WTC11 (cell line): ENCODE measurements around the gene RANBP3. TPM values are rescaled to one million over a fixed set of nuclear protein-coding genes. Genes with fewer than 3 reads are reported as not detected.

Experiments
- ATAC-seq: fragments of 200-7000 bp; cut with Tn5 transposase; 2 replicates; pipeline ENCODE4 v1.10.0; 2021; ENCODE audit warnings: mild to moderate bottlenecking, moderate library complexity
- CTCF ChIA-PET: fragments of 300-600 bp; sonication (Branson Sonifier 250); formaldehyde crosslinking; loops from one replicate; lab custom pipeline; 2021; ENCODE audit warnings: antibody characterized with exemption; lab: Charles Lee
- POLR2A ChIA-PET: fragments of 350-600 bp; sonication (Branson Sonifier 250); formaldehyde crosslinking; loops from one replicate; lab custom pipeline; 2021; ENCODE audit warnings: antibody characterized with exemption; lab: Charles Lee
- DNase-seq: peaks from one replicate; pipeline ENCODE4 v3.0.0; 2021; ENCODE audit warnings: low spot score
- H3K27ac Mint-ChIP-seq: 2 replicates; pipeline ENCODE4 v1.8.0; 2021; ENCODE audit warnings: mixed read lengths
- H3K27me3 Mint-ChIP-seq: 2 replicates; pipeline ENCODE4 v1.8.0; 2021; ENCODE audit warnings: low read depth, mild to moderate bottlenecking, moderate library complexity, mixed read lengths
- H3K36me3 Mint-ChIP-seq: 2 replicates; pipeline ENCODE4 v1.8.0; 2021; ENCODE audit warnings: mixed read lengths
- H3K4me1 Mint-ChIP-seq: 2 replicates; pipeline ENCODE4 v1.8.0; 2022; ENCODE audit warnings: mixed read lengths
- H3K4me3 Mint-ChIP-seq: 2 replicates; pipeline ENCODE4 v1.8.0; 2021; ENCODE audit warnings: mild to moderate bottlenecking, moderate library complexity, mixed read lengths
- H3K9me3 Mint-ChIP-seq: 2 replicates; pipeline ENCODE4 v1.8.0; 2021; ENCODE audit warnings: mixed read lengths
- EMX1 ChIP-seq: fragments of 250-450 bp; sonication (Bioruptor Pico); IDR thresholded peaks from 2 replicates; pipeline ENCODE4 v1.8.0; 2021; ENCODE audit warnings: mild to moderate bottlenecking
- GTF2I ChIP-seq: fragments of 250-450 bp; sonication (Bioruptor Pico); conservative IDR thresholded peaks from 2 replicates; pipeline ENCODE4 v1.4.0; 2021; ENCODE audit warnings: mild to moderate bottlenecking
- RELA ChIP-seq: sonication (generic); formaldehyde crosslinking; IDR thresholded peaks from 2 replicates; pipeline ENCODE4 v1.8.1; 2022; ENCODE audit warnings: missing genetic modification reagents, mild to moderate bottlenecking, borderline replicate concordance
- RORB ChIP-seq: fragments of 250-450 bp; sonication (Bioruptor Pico); IDR thresholded peaks from 2 replicates; pipeline ENCODE4 v1.9.0; 2021; ENCODE audit warnings: mild to moderate bottlenecking
- TP53 ChIP-seq: sonication (generic); formaldehyde crosslinking; IDR thresholded peaks from 2 replicates; pipeline ENCODE4 v1.8.1; 2023; ENCODE audit warnings: mild to moderate bottlenecking, missing genetic modification reagents
- ZNF416 ChIP-seq: fragments of 250-450 bp; sonication (Bioruptor Pico); IDR thresholded peaks from 2 replicates; pipeline ENCODE4 v1.9.0; 2021; ENCODE audit warnings: mild to moderate bottlenecking, inconsistent platforms
- total RNA-seq: library from RNA; stranded (reverse); gene quantifications from 3 replicates; pipeline ENCODE4 v1.2.3, GENCODE V29; 2021
- TF ChIP-seq, protein P1 (sequence below): sonication (generic); formaldehyde crosslinking; IDR thresholded peaks from 2 replicates; pipeline ENCODE4 v1.8.0; 2023; ENCODE audit warnings: missing genetic modification reagents, mild to moderate bottlenecking, borderline replicate concordance
- TF ChIP-seq, protein P2 (sequence below): sonication (generic); formaldehyde crosslinking; IDR thresholded peaks from 2 replicates; pipeline ENCODE4 v1.8.1; 2022; ENCODE audit warnings: mild to moderate bottlenecking, missing genetic modification reagents, moderate library complexity, borderline replicate concordance
- TF ChIP-seq, protein P3 (sequence below): sonication (generic); formaldehyde crosslinking; IDR thresholded peaks from 2 replicates; pipeline ENCODE4 v1.8.1; 2023; ENCODE audit warnings: mild to moderate bottlenecking, missing genetic modification reagents, moderate library complexity
- TF ChIP-seq, protein P4 (sequence below): sonication (generic); formaldehyde crosslinking; IDR thresholded peaks from 2 replicates; pipeline ENCODE4 v1.8.0; 2022; ENCODE audit warnings: mild to moderate bottlenecking, missing genetic modification reagents
- TF ChIP-seq, protein P5 (sequence below): sonication (generic); formaldehyde crosslinking; IDR thresholded peaks from 2 replicates; pipeline ENCODE4 v1.8.0; 2023; ENCODE audit warnings: missing genetic modification reagents
- TF ChIP-seq, protein P6 (sequence below): sonication (generic); formaldehyde crosslinking; IDR thresholded peaks from 2 replicates; pipeline ENCODE4 v1.8.1; 2023; ENCODE audit warnings: mild to moderate bottlenecking, missing genetic modification reagents, moderate library complexity
- TF ChIP-seq, protein P7 (sequence below): sonication (generic); formaldehyde crosslinking; IDR thresholded peaks from 2 replicates; pipeline ENCODE4 v1.8.1; 2023; ENCODE audit warnings: mild to moderate bottlenecking, missing genetic modification reagents
- TF ChIP-seq, protein P8 (sequence below): fragments of 250-450 bp; sonication (Bioruptor Pico); IDR thresholded peaks from 2 replicates; pipeline ENCODE4 v1.9.0; 2021; ENCODE audit warnings: moderate library complexity, mild to moderate bottlenecking, inconsistent platforms, borderline replicate concordance

RANBP3 gene
- total RNA-seq, 1 experiment from 2014 or later = 76.3 TPM

DNA sequence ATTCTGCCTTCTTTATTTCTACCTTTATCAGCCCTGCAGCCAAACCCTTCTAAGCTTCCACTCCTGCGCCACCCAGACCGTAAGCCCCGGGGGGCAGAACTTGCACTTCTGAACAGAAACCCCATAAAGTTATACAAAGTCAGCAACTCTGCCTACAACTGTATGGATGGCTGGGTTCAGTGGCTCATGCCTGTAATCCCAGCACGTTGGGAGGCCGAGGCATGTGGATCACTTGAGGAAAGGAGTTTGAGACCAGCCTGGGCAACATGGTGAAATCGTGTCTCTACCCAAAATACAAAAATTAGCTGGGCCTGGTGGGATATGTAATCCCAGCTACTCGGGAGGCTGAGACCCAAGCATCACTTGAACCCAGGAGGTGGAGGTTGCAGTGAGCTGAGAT is 10.4 kb downstream of the RANBP3 start:
- no peak overlapping the region for H3K4me3 Mint-ChIP-seq
- no peaks in the 10 kb centered on the region for H3K27me3 Mint-ChIP-seq
- peak overlapping the region; percentile 82; the same call in 1 of the 2 replicates for H3K27ac Mint-ChIP-seq
- H3K4me1 Mint-ChIP-seq = peaks cover 55% of the 10 kb centered on the region
- DNase-seq = no peak
- no peaks in the 10 kb centered on the region for H3K9me3 Mint-ChIP-seq
- TF ChIP-seq, protein P1, sequence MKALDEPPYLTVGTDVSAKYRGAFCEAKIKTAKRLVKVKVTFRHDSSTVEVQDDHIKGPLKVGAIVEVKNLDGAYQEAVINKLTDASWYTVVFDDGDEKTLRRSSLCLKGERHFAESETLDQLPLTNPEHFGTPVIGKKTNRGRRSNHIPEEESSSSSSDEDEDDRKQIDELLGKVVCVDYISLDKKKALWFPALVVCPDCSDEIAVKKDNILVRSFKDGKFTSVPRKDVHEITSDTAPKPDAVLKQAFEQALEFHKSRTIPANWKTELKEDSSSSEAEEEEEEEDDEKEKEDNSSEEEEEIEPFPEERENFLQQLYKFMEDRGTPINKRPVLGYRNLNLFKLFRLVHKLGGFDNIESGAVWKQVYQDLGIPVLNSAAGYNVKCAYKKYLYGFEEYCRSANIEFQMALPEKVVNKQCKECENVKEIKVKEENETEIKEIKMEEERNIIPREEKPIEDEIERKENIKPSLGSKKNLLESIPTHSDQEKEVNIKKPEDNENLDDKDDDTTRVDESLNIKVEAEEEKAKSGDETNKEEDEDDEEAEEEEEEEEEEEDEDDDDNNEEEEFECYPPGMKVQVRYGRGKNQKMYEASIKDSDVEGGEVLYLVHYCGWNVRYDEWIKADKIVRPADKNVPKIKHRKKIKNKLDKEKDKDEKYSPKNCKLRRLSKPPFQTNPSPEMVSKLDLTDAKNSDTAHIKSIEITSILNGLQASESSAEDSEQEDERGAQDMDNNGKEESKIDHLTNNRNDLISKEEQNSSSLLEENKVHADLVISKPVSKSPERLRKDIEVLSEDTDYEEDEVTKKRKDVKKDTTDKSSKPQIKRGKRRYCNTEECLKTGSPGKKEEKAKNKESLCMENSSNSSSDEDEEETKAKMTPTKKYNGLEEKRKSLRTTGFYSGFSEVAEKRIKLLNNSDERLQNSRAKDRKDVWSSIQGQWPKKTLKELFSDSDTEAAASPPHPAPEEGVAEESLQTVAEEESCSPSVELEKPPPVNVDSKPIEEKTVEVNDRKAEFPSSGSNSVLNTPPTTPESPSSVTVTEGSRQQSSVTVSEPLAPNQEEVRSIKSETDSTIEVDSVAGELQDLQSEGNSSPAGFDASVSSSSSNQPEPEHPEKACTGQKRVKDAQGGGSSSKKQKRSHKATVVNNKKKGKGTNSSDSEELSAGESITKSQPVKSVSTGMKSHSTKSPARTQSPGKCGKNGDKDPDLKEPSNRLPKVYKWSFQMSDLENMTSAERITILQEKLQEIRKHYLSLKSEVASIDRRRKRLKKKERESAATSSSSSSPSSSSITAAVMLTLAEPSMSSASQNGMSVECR (CRISPR knock-in tag) = no peak
- TF ChIP-seq, protein P2, sequence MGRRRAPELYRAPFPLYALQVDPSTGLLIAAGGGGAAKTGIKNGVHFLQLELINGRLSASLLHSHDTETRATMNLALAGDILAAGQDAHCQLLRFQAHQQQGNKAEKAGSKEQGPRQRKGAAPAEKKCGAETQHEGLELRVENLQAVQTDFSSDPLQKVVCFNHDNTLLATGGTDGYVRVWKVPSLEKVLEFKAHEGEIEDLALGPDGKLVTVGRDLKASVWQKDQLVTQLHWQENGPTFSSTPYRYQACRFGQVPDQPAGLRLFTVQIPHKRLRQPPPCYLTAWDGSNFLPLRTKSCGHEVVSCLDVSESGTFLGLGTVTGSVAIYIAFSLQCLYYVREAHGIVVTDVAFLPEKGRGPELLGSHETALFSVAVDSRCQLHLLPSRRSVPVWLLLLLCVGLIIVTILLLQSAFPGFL = no peak
- TF ChIP-seq EMX1 (CRISPR knock-in tag) (no peak), RELA (CRISPR knock-in tag) (no peak), TP53 (CRISPR knock-in tag) (no peak)
- TF ChIP-seq, protein P3, sequence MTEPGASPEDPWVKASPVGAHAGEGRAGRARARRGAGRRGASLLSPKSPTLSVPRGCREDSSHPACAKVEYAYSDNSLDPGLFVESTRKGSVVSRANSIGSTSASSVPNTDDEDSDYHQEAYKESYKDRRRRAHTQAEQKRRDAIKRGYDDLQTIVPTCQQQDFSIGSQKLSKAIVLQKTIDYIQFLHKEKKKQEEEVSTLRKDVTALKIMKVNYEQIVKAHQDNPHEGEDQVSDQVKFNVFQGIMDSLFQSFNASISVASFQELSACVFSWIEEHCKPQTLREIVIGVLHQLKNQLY = no peak
- TF ChIP-seq, protein P4, sequence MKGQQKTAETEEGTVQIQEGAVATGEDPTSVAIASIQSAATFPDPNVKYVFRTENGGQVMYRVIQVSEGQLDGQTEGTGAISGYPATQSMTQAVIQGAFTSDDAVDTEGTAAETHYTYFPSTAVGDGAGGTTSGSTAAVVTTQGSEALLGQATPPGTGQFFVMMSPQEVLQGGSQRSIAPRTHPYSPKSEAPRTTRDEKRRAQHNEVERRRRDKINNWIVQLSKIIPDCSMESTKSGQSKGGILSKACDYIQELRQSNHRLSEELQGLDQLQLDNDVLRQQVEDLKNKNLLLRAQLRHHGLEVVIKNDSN (CRISPR knock-in tag) = no peak
- no peak for ATAC-seq
- POLR2A ChIA-PET = interaction anchor here (1.1 to 1.4 kb wide), 2 partner anchors 13 to 55 kb away, joined by 4 read pairs; no protein-coding TSS in a partner anchor
- CTCF ChIA-PET = interaction anchor here (0.8 to 3.3 kb wide), 36 partner anchors 10 to 251 kb away, joined by 3 to 95 read pairs (median 7); partner anchors contain the start of genes NDUFA11, NRTN, RANBP3 and VMAC
- peaks cover 6% of the 10 kb centered on the region; the same call in 1 of the 2 replicates for H3K36me3 Mint-ChIP-seq

DNA sequence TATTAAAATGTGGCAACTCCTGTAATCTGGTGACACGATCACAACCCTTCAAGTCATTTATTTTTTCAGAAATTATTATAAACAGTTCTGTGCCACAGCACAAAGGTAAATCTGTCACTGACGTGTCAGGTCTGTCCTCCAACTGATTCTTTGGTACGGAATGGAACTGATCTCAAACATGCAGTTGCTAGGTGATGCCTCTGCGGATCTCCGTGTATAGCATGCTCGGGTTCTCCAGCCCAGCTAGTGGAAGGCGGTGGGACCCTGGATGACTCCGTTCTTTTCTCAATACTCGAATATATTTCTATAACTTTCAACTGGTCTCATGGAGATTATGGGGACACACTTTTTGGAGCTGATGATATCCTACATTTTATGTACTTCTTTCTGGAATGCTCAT is 11.0 kb downstream of the RANBP3 start:
- CTCF ChIA-PET = interaction anchor here (1.8 to 3.3 kb wide), 8 partner anchors 18 to 163 kb away, joined by 8 to 43 read pairs (median 22); partner anchors contain the start of genes NDUFA11, NRTN and VMAC
- H3K4me1 Mint-ChIP-seq = peaks cover 61% of the 10 kb centered on the region
- peaks cover 3% of the 10 kb centered on the region; the same call in 1 of the 2 replicates for H3K36me3 Mint-ChIP-seq

DNA sequence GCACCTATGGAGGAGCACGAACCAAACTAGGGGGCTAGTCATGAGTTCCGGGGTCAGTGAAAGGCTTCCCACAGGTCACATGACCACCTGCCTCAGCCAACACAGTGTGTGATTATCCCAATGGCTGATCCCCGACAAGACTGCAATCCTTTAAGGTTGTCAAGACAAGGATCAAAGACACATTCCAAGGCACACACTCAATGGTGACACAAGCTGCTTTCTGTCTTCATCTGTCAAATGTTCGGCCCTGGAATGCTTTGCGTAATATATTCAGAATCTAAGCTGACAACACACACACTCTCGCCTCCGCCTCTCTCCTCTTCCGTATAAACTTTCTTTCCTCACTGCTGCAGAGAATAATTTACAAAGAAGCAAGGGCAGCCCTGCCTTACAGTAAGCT is 11.7 kb downstream of the RANBP3 start:
- Mint-ChIP-seq H3K4me3 (no peak overlapping the region), H3K4me1 (peaks cover 66% of the 10 kb centered on the region), H3K27me3 (no peaks in the 10 kb centered on the region), H3K36me3 (no peaks in the 10 kb centered on the region), H3K9me3 (no peaks in the 10 kb centered on the region), H3K27ac (peak overlapping the region; percentile 78; the same call in 1 of the 2 replicates)
- ATAC-seq (no peak), DNase-seq (no peak)
- POLR2A ChIA-PET = no interaction called here
- CTCF ChIA-PET = interaction anchor here (2.8 to 3.3 kb wide), 3 partner anchors 56 to 162 kb away, joined by 21 to 43 read pairs (median 23); partner anchors contain the start of genes NDUFA11, NRTN and VMAC
- TF ChIP-seq, protein P5, sequence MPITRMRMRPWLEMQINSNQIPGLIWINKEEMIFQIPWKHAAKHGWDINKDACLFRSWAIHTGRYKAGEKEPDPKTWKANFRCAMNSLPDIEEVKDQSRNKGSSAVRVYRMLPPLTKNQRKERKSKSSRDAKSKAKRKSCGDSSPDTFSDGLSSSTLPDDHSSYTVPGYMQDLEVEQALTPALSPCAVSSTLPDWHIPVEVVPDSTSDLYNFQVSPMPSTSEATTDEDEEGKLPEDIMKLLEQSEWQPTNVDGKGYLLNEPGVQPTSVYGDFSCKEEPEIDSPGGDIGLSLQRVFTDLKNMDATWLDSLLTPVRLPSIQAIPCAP = no peak
- TF ChIP-seq, protein P6, sequence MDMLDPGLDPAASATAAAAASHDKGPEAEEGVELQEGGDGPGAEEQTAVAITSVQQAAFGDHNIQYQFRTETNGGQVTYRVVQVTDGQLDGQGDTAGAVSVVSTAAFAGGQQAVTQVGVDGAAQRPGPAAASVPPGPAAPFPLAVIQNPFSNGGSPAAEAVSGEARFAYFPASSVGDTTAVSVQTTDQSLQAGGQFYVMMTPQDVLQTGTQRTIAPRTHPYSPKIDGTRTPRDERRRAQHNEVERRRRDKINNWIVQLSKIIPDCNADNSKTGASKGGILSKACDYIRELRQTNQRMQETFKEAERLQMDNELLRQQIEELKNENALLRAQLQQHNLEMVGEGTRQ (CRISPR knock-in tag) = peak; percentile 53
- TF ChIP-seq, protein P4 (CRISPR knock-in tag) = no peak
- TF ChIP-seq, protein P7, sequence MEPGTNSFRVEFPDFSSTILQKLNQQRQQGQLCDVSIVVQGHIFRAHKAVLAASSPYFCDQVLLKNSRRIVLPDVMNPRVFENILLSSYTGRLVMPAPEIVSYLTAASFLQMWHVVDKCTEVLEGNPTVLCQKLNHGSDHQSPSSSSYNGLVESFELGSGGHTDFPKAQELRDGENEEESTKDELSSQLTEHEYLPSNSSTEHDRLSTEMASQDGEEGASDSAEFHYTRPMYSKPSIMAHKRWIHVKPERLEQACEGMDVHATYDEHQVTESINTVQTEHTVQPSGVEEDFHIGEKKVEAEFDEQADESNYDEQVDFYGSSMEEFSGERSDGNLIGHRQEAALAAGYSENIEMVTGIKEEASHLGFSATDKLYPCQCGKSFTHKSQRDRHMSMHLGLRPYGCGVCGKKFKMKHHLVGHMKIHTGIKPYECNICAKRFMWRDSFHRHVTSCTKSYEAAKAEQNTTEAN = no peak
- TF ChIP-seq GTF2I (CRISPR knock-in tag) (no peak), ZNF416 (CRISPR knock-in tag) (no peak)
- TF ChIP-seq, protein P8, sequence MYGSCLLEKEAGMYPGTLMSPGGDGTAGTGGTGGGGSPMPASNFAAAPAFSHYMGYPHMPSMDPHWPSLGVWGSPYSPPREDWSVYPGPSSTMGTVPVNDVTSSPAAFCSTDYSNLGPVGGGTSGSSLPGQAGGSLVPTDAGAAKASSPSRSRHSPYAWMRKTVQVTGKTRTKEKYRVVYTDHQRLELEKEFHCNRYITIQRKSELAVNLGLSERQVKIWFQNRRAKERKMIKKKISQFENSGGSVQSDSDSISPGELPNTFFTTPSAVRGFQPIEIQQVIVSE (CRISPR knock-in tag) = no peak

More for the DNA sequence above, 11.0 kb downstream of the RANBP3 start:
- no peak overlapping the region for H3K4me3 Mint-ChIP-seq
- no peak for ATAC-seq
- no peak for TF ChIP-seq RORB (CRISPR knock-in tag)
- POLR2A ChIA-PET = no interaction called here
- no peaks in the 10 kb centered on the region for H3K9me3 Mint-ChIP-seq
- H3K27ac Mint-ChIP-seq = peak overlapping the region; percentile 82
- no peaks in the 10 kb centered on the region for H3K27me3 Mint-ChIP-seq
- no peak for DNase-seq
